ENCODE results near the gene CTF1. TPM values are rescaled to one million over a fixed set of nuclear protein-coding genes. Genes with fewer than 3 reads are reported as not detected.

The CTF1 gene
- total and polyA plus RNA-seq, 10 of the 15 experiments (the other 5 are each of a cell fraction or from before 2014, with no cell fraction given), result 0.04 to 0.46 (median 0.11) TPM; not detected in 3

GRCh38 chr16:30914830-30915229, 18.4 kb downstream of the CTF1 start:
- intact Hi-C loops (cut with micrococcal nuclease; ENCODE audit: unreplicated experiment) (no loop called here), in situ Hi-C loops (cut with MboI) (no loop called here)
- H2AFZ ChIP-seq (ENCODE audit: control insufficient read depth, low read depth, low read length), result no peak overlapping the region; the same call in 1 of the 2 replicates
- DNase-seq (ENCODE audit: low read depth, low spot score), result no peak
- CTCF ChIA-PET, result interaction anchor here (0.6 to 1.4 kb wide), 2 partner anchors 13 to 71 kb away, joined by 3 to 4 read pairs; no protein-coding TSS in a partner anchor
- no peak overlapping the region for H3K9ac ChIP-seq (ENCODE audit: control insufficient read depth, insufficient read depth, low read length)
- H3K27ac ChIP-seq (ENCODE audit: control insufficient read depth, insufficient read depth), result no peak overlapping the region
- no peaks in the 10 kb centered on the region; a peak in 1 of 4 replicates for H3K27me3 ChIP-seq (replicated peaks in 1 of 2; ENCODE audit: control insufficient read depth in 2 of 2, insufficient read depth in 2 of 2, low read length in 1 of 2)
- H3K4me3 ChIP-seq, result no peak overlapping the region
- H4K20me1 ChIP-seq (ENCODE audit: control insufficient read depth, insufficient read depth), result no peaks in the 10 kb centered on the region
- H3K79me2 ChIP-seq (ENCODE audit: control insufficient read depth, insufficient read depth, low read length), result no peaks in the 10 kb centered on the region
- peak; percentile 92 for ATAC-seq
- H3K36me3 ChIP-seq (ENCODE audit: control insufficient read depth in 2 of 2, insufficient read depth in 2 of 2, low read length in 1 of 2), result no peaks in the 10 kb centered on the region
- POLR2A ChIA-PET, result interaction anchor here (0.7 kb wide), 1 partner anchor 152 kb away, joined by 3 read pairs; no protein-coding TSS in a partner anchor
- RAD21 ChIA-PET (ENCODE audit: unreplicated experiment), result interaction anchor here (0.7 to 3.5 kb wide), 2 partner anchors 27 to 69 kb away, joined by 3 to 15 read pairs; no protein-coding TSS in a partner anchor
- H3K4me2 ChIP-seq (ENCODE audit: control insufficient read depth, insufficient read depth), result no peak overlapping the region
- TF ChIP-seq MEF2B (IDR thresholded peaks at IDR 0.05; ENCODE audit: partially characterized antibody, poor library complexity, severe bottlenecking) (peak; percentile 21), PAX5 (IDR thresholded peaks at IDR 0.05; ENCODE audit: borderline replicate concordance, low read depth, low read length) (no peak), ATF3 (IDR thresholded peaks at IDR 0.05; ENCODE audit: borderline replicate concordance, extremely low read depth, low read depth, low read length) (no peak), ELK1 (IDR thresholded peaks at IDR 0.05; ENCODE audit: low read depth, low read length) (no peak), ZNF207 (IDR thresholded peaks at IDR 0.05; ENCODE audit: borderline replicate concordance) (no peak), TBL1XR1 (IDR thresholded peaks at IDR 0.05; ENCODE audit: low read depth, low read length) (no peak), NR2F1 (conservative IDR thresholded peaks at IDR 0.05) (no peak), HCFC1 (IDR thresholded peaks at IDR 0.05; ENCODE audit: low read length) (0 out of 2 replicates have a peak, but pooled peaks have one; percentile 21), TCF7 (IDR thresholded peaks at IDR 0.05; ENCODE audit: borderline replicate concordance) (no peak), NR2C1 (IDR thresholded peaks at IDR 0.05) (peak; percentile 50; the same call in 1 of the 2 replicates)
- H3K4me1 ChIP-seq (ENCODE audit: control insufficient read depth, insufficient read depth, low read length), result no peaks in the 10 kb centered on the region
- no peaks in the 10 kb centered on the region for H3K9me3 ChIP-seq (replicated peaks; ENCODE audit: control insufficient read depth, insufficient read depth, low read length)
- WGBS (ENCODE audit: insufficient coverage, insufficient replicate concordance, low lambda C conversion rate, missing lambda C conversion rate), result 2% methylated on average over 3 of the region's 3 CpGs
- FAIRE-seq, result no peak
- BruUV-seq (replicated peaks), result no TSS peak
- SMC1A ChIA-PET (ENCODE audit: uncharacterized antibody, unreplicated experiment), result interaction anchor here (1.1 kb wide), 1 partner anchor 69 kb away, joined by 4 read pairs; no protein-coding TSS in a partner anchor

Measured in GM12878 (cell line).